GM12878 (cell line): Measurements from ENCODE around the gene DIP2B. TPM values are rescaled to one million over a fixed set of nuclear protein-coding genes. Genes with fewer than 3 reads are reported as not detected.

Experiments
- ATAC-seq: fragments of 200-7000 bp; cut with Tn5 transposase; 3 replicates; pipeline ENCODE4 v1.9.1; 2020; ENCODE audit warnings: mild to moderate bottlenecking, moderate library complexity
- BruUV-seq: library from RNA; stranded (reverse); fragments of 400-500 nt; replicated peaks from 2 replicates; lab custom pipeline; 2021; lab: Mats Ljungman, UMichigan
- CTCF ChIA-PET: fragments of 300-600 bp; sonication (Branson Sonifier 250); formaldehyde crosslinking; extraction: SDS; loops from one replicate; lab custom pipeline; 2021; ENCODE audit warnings: inconsistent platforms; lab: Yijun Ruan, JAX
- POLR2A ChIA-PET: fragments of 350-600 bp; formaldehyde crosslinking; extraction: SDS; loops from one replicate; lab custom pipeline; 2021; ENCODE audit warnings: inconsistent platforms; lab: Charles Lee
- RAD21 ChIA-PET: fragments of 300-600 bp; sonication (Branson Sonifier 250); formaldehyde crosslinking; loops from one replicate; lab custom pipeline; 2023; ENCODE audit warnings: antibody characterized with exemption; ENCODE audit not compliant: unreplicated experiment; lab: Charles Lee
- SMC1A ChIA-PET: fragments of 300-600 bp; sonication (Branson Sonifier 250); formaldehyde crosslinking; loops from one replicate; lab custom pipeline; 2023; ENCODE audit not compliant: unreplicated experiment, uncharacterized antibody; lab: Charles Lee
- DNase-seq: peaks from one replicate; pipeline ENCODE4 v3.0.0-alpha.2; 2011; ENCODE audit warnings: low read depth, low spot score
- FAIRE-seq: peaks from 3 replicates; lab custom pipeline; 2011; peaks lifted over from hg19 to GRCh38; lab: Jason Lieb, UNC
- H2AFZ ChIP-seq: 2 replicates; pipeline ENCODE4 v1.6.0; 2011; ENCODE audit warnings: low read depth, low read length, control low read depth; ENCODE audit not compliant: control insufficient read depth
- H3K27ac ChIP-seq: 2 replicates; pipeline ENCODE4 v1.5.1; 2011; ENCODE audit warnings: control low read depth; ENCODE audit not compliant: control insufficient read depth, insufficient read depth
- H3K27me3 ChIP-seq, 2 experiments: replicated peaks in 1 of 2; 2 replicates each; pipeline versions ENCODE4 v1.6.0 to v1.6.1; 2011; ENCODE audit warnings: low read length in 1 of 2; ENCODE audit not compliant: control insufficient read depth in 2 of 2, insufficient read depth in 2 of 2
- H3K36me3 ChIP-seq, 2 experiments: 2 replicates each; pipeline ENCODE4 v1.5.1; 2011; ENCODE audit warnings: low read length in 1 of 2; ENCODE audit not compliant: control insufficient read depth in 2 of 2, insufficient read depth in 2 of 2
- H3K4me1 ChIP-seq: 2 replicates; pipeline ENCODE4 v1.6.1; 2011; ENCODE audit warnings: mild to moderate bottlenecking, low read length, moderate library complexity, mixed read lengths; ENCODE audit not compliant: control insufficient read depth, insufficient read depth
- H3K4me2 ChIP-seq: 2 replicates; pipeline ENCODE4 v1.6.0; 2011; ENCODE audit warnings: control low read depth; ENCODE audit not compliant: control insufficient read depth, insufficient read depth
- H3K4me3 ChIP-seq: fragments of 200-600 bp; sonication (generic); 2 replicates; pipeline ENCODE4 v1.5.1; 2016
- H3K79me2 ChIP-seq: 2 replicates; pipeline ENCODE4 v1.6.0; 2011; ENCODE audit warnings: low read length; ENCODE audit not compliant: control insufficient read depth, insufficient read depth
- H3K9ac ChIP-seq: 2 replicates; pipeline ENCODE4 v1.8.0; 2011; ENCODE audit warnings: low read length, control low read depth, mixed read lengths; ENCODE audit not compliant: control insufficient read depth, insufficient read depth
- H3K9me3 ChIP-seq: replicated peaks from 3 replicates; pipeline ENCODE4 v1.5.1; 2011; ENCODE audit warnings: mild to moderate bottlenecking, low read length; ENCODE audit not compliant: control insufficient read depth, insufficient read depth
- H4K20me1 ChIP-seq: 2 replicates; pipeline ENCODE4 v1.6.0; 2011; ENCODE audit not compliant: control insufficient read depth, insufficient read depth
- BMI1 ChIP-seq: fragments of 450-650 bp; IDR thresholded peaks from 2 replicates; pipeline ENCODE4 v1.6.1; 2016; ENCODE audit warnings: mild to moderate bottlenecking, moderate library complexity, borderline replicate concordance
- EED ChIP-seq: sonication (generic); IDR thresholded peaks from 2 replicates; pipeline ENCODE4 v1.6.1; 2016; ENCODE audit warnings: antibody characterized with exemption, low read depth
- HCFC1 ChIP-seq: fragments of 150-350 bp; IDR thresholded peaks from 2 replicates; pipeline ENCODE4 v1.6.1; 2014; ENCODE audit warnings: low read length
- HDAC2 ChIP-seq: fragments of 200-600 bp; sonication (generic); IDR thresholded peaks from 2 replicates; pipeline ENCODE4 v1.6.1; 2017
- HDGF ChIP-seq: fragments of 450-650 bp; IDR thresholded peaks from 2 replicates; pipeline ENCODE4 v1.6.1; 2016; ENCODE audit warnings: antibody characterized with exemption
- IRF3 ChIP-seq: fragments of 450-650 bp; IDR thresholded peaks from 2 replicates; pipeline ENCODE4 v1.6.1; 2014; ENCODE audit warnings: mild to moderate bottlenecking
- JUND ChIP-seq: IDR thresholded peaks from 2 replicates; pipeline ENCODE4 v1.6.1; 2012; ENCODE audit warnings: low read depth, mild to moderate bottlenecking, low read length, improper control_type of control experiment, moderate library complexity
- NFYB ChIP-seq: IDR thresholded peaks from 2 replicates; pipeline ENCODE4 v1.6.1; 2011; ENCODE audit warnings: low read depth, mild to moderate bottlenecking, low read length, improper control_type of control experiment, moderate library complexity; ENCODE audit not compliant: insufficient read depth
- POLR2A ChIP-seq: IDR thresholded peaks from 2 replicates; pipeline ENCODE4 v1.6.1; 2011; ENCODE audit warnings: low read depth, mild to moderate bottlenecking, low read length
- POLR2AphosphoS5 ChIP-seq: IDR thresholded peaks from 2 replicates; pipeline ENCODE4 v1.6.1; 2011; ENCODE audit warnings: mild to moderate bottlenecking, low read length, inconsistent platforms
- SIX5 ChIP-seq: IDR thresholded peaks from 2 replicates; pipeline ENCODE4 v1.6.1; 2011; ENCODE audit warnings: mild to moderate bottlenecking, low read depth, low read length, moderate library complexity; ENCODE audit not compliant: severe bottlenecking
- SREBF2 ChIP-seq: IDR thresholded peaks from 2 replicates; pipeline ENCODE4 v1.6.1; 2012; ENCODE audit warnings: mild to moderate bottlenecking, low read length
- STAT1 ChIP-seq: fragments of 450-650 bp; conservative IDR thresholded peaks from 2 replicates; pipeline ENCODE4 v1.6.1; 2014; ENCODE audit warnings: antibody characterized with exemption, mild to moderate bottlenecking
- TBL1XR1 ChIP-seq: IDR thresholded peaks from 2 replicates; pipeline ENCODE4 v1.6.1; 2012; ENCODE audit warnings: low read depth, low read length, improper control_type of control experiment
- USF2 ChIP-seq: IDR thresholded peaks from 2 replicates; pipeline ENCODE4 v1.6.1; 2011; ENCODE audit warnings: low read depth, low read length, improper control_type of control experiment, borderline replicate concordance
- ZZZ3 ChIP-seq: IDR thresholded peaks from 2 replicates; pipeline ENCODE4 v1.6.1; 2011; ENCODE audit warnings: low read depth; ENCODE audit not compliant: control insufficient read depth, insufficient read length
- WGBS: methylation state at CpG from one replicate; pipeline ENCODE4 v1.1.6; 2016; ENCODE audit warnings: low lambda C conversion rate; ENCODE audit not compliant: insufficient replicate concordance, insufficient coverage; ENCODE audit errors: missing lambda C conversion rate; 5-methylcytosine and 5-hydroxymethylcytosine counted together
- in situ Hi-C: fragments of 300-500 bp; cut with MboI; formaldehyde crosslinking; loops from 9 replicates; pipeline ENCODE4 v1.14.3; 2018; ENCODE audit warnings: mixed read lengths
- intact Hi-C: fragments of 100-400 bp; cut with micrococcal nuclease; formaldehyde crosslinking; loops from one replicate; pipeline ENCODE4 v1.14.2; 2022; ENCODE audit not compliant: unreplicated experiment
- polyA plus RNA-seq, 11 experiments: library from polyadenylated mRNA; depleted of rRNA in 4 of 11; unstranded in 6 of 11; stranded (reverse) in 5 of 11; fragments of >200 nt; fragmentation: Nextera tagmentation in 4 of 11; fragmentation: Illumina TruSeq in 1 of 11; extraction: Ambion mirVana in 4 of 11; extraction: Trizol in 1 of 11; gene quantifications; 1 replicate in 1 of 11; 2 replicates in 10 of 11; pipeline versions ENCODE4 v1.2.1 to v1.2.3, GENCODE V29; 2011 to 2016; ENCODE audit warnings: inconsistent platforms in 2 of 11, missing spikeins in 2 of 11, low read depth in 1 of 11
- total RNA-seq, 4 experiments: library from RNA; depleted of rRNA in 3 of 4; stranded (reverse); fragments of >200 nt in 3 of 4; fragmentation: Illumina TruSeq in 1 of 4; extraction: Trizol in 1 of 4; gene quantifications; 2 replicates each; pipeline versions ENCODE4 v1.2.1 to v1.2.3, GENCODE V29; 2013 to 2021
- TF ChIP-seq, protein P1 (sequence below): IDR thresholded peaks from 2 replicates; pipeline ENCODE4 v1.6.1; 2012; ENCODE audit warnings: low read depth, low read length, improper control_type of control experiment
- TF ChIP-seq, protein P2 (sequence below): fragments of 450-650 bp; IDR thresholded peaks from 2 replicates; pipeline ENCODE4 v1.6.1; 2017; ENCODE audit warnings: mild to moderate bottlenecking, moderate library complexity

Gene DIP2B
- total and polyA plus RNA-seq, 10 of the 15 experiments (the other 5 are each of a cell fraction or from before 2014, with no cell fraction given): 4.5 to 30.0 (median 18.6) TPM

DNA sequence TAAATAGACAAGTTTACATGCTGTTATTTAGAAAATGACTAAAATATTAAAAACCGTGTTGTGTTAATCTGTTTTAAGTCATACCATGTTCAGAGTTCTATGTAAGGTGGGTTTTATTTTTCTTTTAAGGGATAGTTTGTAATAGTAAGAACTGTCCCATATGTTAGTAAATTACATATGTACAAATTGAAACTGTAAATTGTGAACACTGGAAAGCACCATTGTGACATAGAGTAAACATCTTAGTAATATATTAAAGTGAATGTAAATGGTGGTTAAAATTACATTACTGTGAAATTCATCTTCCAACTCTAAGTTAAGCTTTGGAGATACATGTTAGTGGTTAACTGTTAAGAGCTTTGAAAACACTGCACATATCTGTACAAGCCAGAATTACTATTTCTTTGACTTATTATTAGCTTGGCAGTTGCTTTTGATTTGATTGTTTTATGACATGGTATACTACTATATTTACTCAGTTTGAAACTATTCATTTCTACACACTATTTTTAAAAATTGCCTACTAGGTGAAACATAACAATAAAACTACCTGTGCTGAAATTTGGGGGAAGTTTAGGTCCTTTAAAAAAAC, 27.4 kb upstream of the DIP2B start:
- ATAC-seq (peak; percentile 80), FAIRE-seq (no peak), DNase-seq (peak; percentile 2)
- 0% methylated on average over 1 of the region's 1 CpG for WGBS
- H3K4me2 ChIP-seq: no peak overlapping the region
- CTCF ChIA-PET: no interaction called here
- H3K36me3 ChIP-seq: peaks cover 1 to 6% of the 10 kb centered on the region in 2 experiments; a peak in 3 of 4 replicates
- H3K27ac ChIP-seq: no peak overlapping the region; the same call in 1 of the 2 replicates
- no peaks in the 10 kb centered on the region for H3K27me3 ChIP-seq
- TSS peak; percentile 31 for BruUV-seq
- no peak overlapping the region for H2AFZ ChIP-seq
- RAD21 ChIA-PET: interaction anchor here (0.5 to 1.0 kb wide), 2 partner anchors 49 to 187 kb away, joined by 3 to 4 read pairs; no protein-coding TSS in a partner anchor
- no peak overlapping the region for H3K9ac ChIP-seq
- POLR2A ChIA-PET: no interaction called here
- no peaks in the 10 kb centered on the region for H4K20me1 ChIP-seq
- SMC1A ChIA-PET: interaction anchor here (0.5 to 0.9 kb wide), 2 partner anchors 54 to 301 kb away, joined by 3 read pairs; no protein-coding TSS in a partner anchor
- H3K4me3 ChIP-seq: no peak overlapping the region
- no peaks in the 10 kb centered on the region; the same call in 1 of the 2 replicates for H3K4me1 ChIP-seq
- intact Hi-C loops (no loop called here), in situ Hi-C loops (no loop called here)
- H3K79me2 ChIP-seq: no peaks in the 10 kb centered on the region
- no peaks in the 10 kb centered on the region for H3K9me3 ChIP-seq
- TF ChIP-seq JUND (no peak), HCFC1 (no peak), USF2 (no peak), HDAC2 (no peak), IRF3 (no peak), SIX5 (no peak), STAT1 (no peak), TBL1XR1 (no peak), SREBF2 (no peak), BMI1 (no peak), NFYB (no peak), POLR2AphosphoS5 (no peak), ZZZ3 (no peak), HDGF (no peak), EED (no peak), POLR2A (no peak)
- TF ChIP-seq, protein P1, sequence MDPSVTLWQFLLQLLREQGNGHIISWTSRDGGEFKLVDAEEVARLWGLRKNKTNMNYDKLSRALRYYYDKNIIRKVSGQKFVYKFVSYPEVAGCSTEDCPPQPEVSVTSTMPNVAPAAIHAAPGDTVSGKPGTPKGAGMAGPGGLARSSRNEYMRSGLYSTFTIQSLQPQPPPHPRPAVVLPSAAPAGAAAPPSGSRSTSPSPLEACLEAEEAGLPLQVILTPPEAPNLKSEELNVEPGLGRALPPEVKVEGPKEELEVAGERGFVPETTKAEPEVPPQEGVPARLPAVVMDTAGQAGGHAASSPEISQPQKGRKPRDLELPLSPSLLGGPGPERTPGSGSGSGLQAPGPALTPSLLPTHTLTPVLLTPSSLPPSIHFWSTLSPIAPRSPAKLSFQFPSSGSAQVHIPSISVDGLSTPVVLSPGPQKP: no peak
- TF ChIP-seq, protein P2, sequence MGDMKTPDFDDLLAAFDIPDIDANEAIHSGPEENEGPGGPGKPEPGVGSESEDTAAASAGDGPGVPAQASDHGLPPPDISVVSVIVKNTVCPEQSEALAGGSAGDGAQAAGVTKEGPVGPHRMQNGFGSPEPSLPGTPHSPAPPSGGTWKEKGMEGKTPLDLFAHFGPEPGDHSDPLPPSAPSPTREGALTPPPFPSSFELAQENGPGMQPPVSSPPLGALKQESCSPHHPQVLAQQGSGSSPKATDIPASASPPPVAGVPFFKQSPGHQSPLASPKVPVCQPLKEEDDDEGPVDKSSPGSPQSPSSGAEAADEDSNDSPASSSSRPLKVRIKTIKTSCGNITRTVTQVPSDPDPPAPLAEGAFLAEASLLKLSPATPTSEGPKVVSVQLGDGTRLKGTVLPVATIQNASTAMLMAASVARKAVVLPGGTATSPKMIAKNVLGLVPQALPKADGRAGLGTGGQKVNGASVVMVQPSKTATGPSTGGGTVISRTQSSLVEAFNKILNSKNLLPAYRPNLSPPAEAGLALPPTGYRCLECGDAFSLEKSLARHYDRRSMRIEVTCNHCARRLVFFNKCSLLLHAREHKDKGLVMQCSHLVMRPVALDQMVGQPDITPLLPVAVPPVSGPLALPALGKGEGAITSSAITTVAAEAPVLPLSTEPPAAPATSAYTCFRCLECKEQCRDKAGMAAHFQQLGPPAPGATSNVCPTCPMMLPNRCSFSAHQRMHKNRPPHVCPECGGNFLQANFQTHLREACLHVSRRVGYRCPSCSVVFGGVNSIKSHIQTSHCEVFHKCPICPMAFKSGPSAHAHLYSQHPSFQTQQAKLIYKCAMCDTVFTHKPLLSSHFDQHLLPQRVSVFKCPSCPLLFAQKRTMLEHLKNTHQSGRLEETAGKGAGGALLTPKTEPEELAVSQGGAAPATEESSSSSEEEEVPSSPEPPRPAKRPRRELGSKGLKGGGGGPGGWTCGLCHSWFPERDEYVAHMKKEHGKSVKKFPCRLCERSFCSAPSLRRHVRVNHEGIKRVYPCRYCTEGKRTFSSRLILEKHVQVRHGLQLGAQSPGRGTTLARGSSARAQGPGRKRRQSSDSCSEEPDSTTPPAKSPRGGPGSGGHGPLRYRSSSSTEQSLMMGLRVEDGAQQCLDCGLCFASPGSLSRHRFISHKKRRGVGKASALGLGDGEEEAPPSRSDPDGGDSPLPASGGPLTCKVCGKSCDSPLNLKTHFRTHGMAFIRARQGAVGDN: no peak
